Amygdala (tissue), 56 donors: ENCODE results near the gene ISCU.
A peak's percentile ranks its signal among the peaks of the same experiment; 100 is the strongest.
"Not testable (repeated sequence)": the region's sequence is repeated elsewhere in the genome, so short reads cannot be mapped to it uniquely, and the experiment has no call there.

Source experiments
- DNase-seq, 56 donors: peaks; one replicate each; lab custom pipeline; 2025; lab: John Stamatoyannopoulos, UW

Gene ISCU

DNA sequence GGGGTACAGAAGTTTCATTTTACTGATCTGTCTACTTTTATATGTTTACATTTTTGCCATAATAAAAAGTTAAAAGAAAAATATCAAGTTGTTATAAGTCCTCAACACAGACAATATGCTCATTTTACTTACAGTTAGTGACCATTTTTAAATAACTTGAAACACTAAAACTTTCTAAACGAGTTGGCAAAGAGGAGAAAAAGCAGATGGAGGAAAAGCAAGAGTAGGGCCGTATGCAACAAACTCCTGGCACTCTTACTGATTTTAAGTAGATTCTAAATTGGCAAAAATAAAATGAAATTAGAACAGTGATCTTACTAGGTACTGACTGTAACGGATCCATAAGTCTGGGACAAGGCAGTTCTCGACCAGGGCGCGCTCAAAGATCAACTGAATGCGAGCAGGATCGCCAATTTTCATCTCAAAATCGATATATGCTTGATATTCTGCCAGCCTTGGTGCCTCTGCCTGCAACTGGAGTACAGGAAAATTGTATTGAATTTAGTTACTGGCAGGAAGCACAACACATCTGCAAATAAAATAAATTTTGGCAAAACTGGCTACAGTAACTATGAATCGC is 23.7 kb upstream of the ISCU start:
- no peak for DNase-seq

DNA sequence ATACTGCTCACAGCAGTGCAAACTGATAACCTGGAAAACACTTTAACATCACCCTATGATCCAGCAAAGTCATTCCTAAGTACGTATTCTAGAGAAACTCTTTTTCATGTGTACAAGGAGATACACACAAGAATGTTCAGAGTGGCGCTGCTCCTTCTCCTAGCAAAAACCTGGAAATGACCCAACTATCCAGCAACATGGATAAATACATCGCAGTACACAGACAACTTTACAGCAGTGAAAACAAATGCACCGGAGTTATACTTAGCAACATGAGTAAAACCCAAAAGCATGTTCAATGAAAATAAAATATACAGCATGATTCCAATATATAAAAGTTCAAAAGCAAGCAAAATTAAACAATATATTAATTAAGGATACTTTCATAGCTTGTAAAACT is 20.1 kb upstream of the ISCU start:
- DNase-seq: no peak

GRCh38 chr12:108543652-108544051 is 18.7 kb upstream of the ISCU start:
- no peak for DNase-seq

DNA sequence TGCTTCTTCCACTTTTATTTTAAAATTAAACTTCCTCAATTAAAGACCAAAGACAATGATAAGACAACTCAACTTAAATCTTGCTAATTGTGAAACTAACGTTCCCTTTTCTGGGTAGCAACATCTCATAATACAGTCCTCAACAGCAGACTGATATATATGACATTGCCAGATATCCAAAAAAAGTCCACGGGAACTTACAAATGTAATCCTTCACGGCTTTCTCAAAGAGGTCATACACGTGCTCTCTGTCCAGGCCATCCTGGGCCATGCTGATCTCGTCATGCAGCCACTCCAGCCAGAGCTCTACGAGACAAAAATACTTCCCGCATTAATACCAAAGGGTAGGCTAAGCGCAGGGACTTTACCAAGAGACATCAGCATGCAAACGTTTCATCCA is 14.7 kb upstream of the ISCU start:
- DNase-seq: no peak

- no peak for DNase-seq
These were observed 13.4 kb upstream of the ISCU start for GRCh38 chr12:108548954-108549521.

DNA sequence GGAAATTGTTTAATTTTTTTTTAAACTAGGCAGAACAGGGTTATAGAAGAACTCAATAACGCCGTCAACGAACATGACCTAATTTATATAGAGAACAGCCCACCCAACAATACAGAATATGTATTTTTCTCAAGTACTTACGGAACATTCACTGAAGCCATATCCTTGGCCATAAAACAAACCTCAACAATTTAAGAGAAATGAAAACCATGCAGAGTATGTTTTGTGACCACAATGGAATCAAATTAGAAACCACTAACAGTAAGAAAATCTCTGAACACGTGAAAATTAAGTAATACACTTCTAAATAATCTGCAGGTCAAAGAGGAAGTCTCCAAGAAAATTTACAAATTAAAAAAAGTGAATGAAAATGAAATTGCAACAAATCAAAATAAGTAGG is 10.9 kb upstream of the ISCU start:
- DNase-seq: no peak

GRCh38 chr12:108553799-108554198 is 8.6 kb upstream of the ISCU start:
- DNase-seq: no peak

DNA sequence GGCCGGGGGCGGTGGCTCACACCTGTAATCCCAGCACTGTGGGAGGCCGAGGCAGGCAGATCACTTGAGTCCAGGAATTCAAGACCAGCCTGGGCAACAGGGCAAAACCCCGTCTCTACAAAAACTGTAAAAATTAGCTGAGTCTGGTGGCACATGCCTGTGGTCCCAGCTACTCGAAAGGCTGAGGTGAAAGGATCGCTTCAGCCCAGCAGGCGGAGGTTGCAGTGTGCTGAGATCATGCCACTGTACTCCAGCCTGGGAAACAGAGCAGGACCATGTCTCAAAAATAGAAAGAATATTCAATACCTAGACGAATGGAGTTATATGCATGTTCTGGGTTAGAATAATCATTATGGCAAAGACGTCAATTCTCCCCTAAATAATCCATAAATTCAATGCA is 7.0 kb upstream of the ISCU start:
- DNase-seq: not testable (repeated sequence)

- no peak for DNase-seq
These were observed 3.3 kb upstream of the ISCU start for GRCh38 chr12:108559007-108559655.

- no peak for DNase-seq
These were observed 2.6 kb upstream of the ISCU start for GRCh38 chr12:108559748-108560147.

GRCh38 chr12:108560321-108560721 is 2.1 kb upstream of the ISCU start:
- no peak for DNase-seq

- DNase-seq: peak in 54 of 56 donors; percentile 23 to 90 (median 67)
These were observed 1.4 kb upstream of the ISCU start, which contains the start of gene SART3 for GRCh38 chr12:108560752-108561719. Gene SART3, minus strand, starts transcription at chr12:108561173. Its CDS starts 19 bp downstream, at chr12:108561154.

GRCh38 chr12:108561852-108562347 is 496 bp upstream of the ISCU start:
- DNase-seq: no peak

DNA sequence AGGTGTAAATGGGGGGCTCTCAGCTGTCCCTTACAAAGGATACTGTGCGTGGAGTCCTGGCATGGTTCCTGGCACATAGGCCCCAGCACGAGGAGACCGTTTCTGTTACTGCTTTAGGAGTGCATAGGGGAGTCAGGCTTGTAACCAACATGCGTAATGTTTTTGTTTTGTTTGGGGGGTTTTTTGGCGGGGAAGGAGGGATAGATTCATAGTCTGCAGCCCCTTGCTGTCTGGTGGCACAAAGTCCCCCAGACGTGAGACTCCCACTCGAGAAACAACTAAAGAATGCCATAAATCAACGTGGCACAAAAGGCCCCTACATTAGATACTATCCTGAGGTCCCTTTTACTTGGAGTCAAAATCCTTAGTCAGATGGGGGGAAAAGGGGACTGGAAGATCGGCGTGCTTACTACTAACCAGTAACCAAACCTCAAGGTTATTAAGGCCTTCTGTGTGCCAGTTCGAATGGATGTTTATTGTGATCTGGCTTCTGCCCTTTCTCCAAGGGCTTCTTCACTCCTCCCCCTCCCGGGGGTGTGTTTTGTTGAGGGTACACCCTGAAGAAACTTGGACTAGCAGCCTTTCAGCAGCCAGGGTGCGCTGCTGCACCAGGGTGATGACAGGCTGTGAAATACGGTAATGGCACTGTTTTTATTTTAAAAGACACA is 874 bp downstream of the ISCU start:
- DNase-seq: peak in 49 of 56 donors; percentile 17 to 88 (median 57)

GRCh38 chr12:108563804-108564151 is 1.4 kb downstream of the ISCU start:
- DNase-seq: no peak

- DNase-seq: no peak
These were observed 2.3 kb downstream of the ISCU start for GRCh38 chr12:108564724-108565123.

DNA sequence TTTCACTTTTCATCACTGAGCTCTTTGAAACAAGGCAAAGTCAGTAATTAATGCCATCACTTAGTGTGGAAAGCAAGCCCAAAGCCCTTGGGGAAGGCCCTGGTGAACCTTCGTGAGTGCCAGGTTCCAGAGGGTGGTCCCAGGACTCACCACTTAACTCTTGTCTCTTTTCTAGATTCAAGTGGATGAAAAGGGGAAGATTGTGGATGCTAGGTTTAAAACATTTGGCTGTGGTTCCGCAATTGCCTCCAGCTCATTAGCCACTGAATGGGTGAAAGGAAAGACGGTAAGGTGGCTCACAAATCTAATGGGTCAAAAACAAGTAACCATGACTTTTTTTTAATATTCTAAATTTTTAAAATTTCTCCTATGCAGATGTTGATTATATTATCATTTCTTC is 2.8 kb downstream of the ISCU start:
- DNase-seq: no peak

GRCh38 chr12:108565976-108566375 is 3.6 kb downstream of the ISCU start:
- peak in 8 of 56 donors; percentile 6 to 38 (median 15) for DNase-seq

DNA sequence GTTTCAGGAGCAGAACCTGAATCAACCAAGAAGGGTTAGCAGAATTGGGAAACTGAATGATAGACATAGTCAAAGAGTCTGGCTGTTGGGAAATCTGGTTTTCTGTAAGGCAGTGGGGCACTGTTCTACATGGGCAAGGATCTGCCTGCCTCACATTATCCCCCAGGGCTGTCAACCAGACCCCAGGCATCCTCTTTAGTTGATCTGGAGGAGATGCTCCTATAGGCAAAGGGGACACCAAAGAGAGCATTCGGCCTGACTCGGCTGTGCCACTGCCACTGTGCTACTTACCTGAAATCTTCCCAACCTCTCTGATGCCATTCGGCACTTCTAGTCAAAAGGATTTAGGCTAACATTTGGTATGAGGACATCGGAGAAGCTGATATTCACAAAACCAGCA is 4.1 kb downstream of the ISCU start:
- no peak for DNase-seq
